Heart left ventricle (tissue), 16 donors: ENCODE results near the gene SPEM2. TPM values are rescaled to one million over a fixed set of nuclear protein-coding genes. Genes with fewer than 3 reads are reported as not detected.

Experiments used
- ATAC-seq, 4 donors: fragments of 200-7000 bp; cut with Tn5 transposase; one replicate each; pipeline ENCODE4 v1.9.1; 2020 to 2022; ENCODE audit warnings: moderate library complexity in 4 of 4, mild to moderate bottlenecking in 3 of 4, moderate number of reproducible peaks in 1 of 4
- DNase-seq, 5 donors: peaks; one replicate each; pipeline ENCODE4 v3.0.0-alpha.2; 2020
- H3K27ac ChIP-seq, 12 donors: fragments of 200-600 bp; sonication (generic) in 4 of 12; one replicate each; pipeline versions ENCODE4 v1.5.0 to v1.8.0; 2016 to 2022; ENCODE audit warnings: mild to moderate bottlenecking in 2 of 12
- H3K27me3 ChIP-seq, 9 donors: fragments of 200-600 bp; sonication (generic) in 2 of 9; one replicate each; pipeline versions ENCODE4 v1.5.1 to v1.8.0; 2016 to 2022; ENCODE audit warnings: mild to moderate bottlenecking in 3 of 9
- H3K36me3 ChIP-seq, 9 donors: fragments of 200-600 bp; sonication (generic) in 2 of 9; one replicate each; pipeline versions ENCODE4 v1.5.0 to v1.8.0; 2018 to 2022; ENCODE audit warnings: mild to moderate bottlenecking in 2 of 9
- H3K4me1 ChIP-seq, 12 donors: fragments of 200-600 bp; sonication (generic) in 4 of 12; one replicate each; pipeline versions ENCODE4 v1.5.0 to v1.8.0; 2016 to 2022; ENCODE audit warnings: mild to moderate bottlenecking in 3 of 12
- H3K4me3 ChIP-seq, 12 donors: fragments of 200-600 bp; sonication (generic) in 4 of 12; one replicate each; pipeline versions ENCODE4 v1.5.0 to v1.8.0; 2017 to 2022; ENCODE audit warnings: mild to moderate bottlenecking in 9 of 12, moderate library complexity in 4 of 12
- H3K9me3 ChIP-seq, 12 donors: fragments of 200-600 bp; sonication (generic) in 4 of 12; one replicate each; pipeline versions ENCODE4 v1.5.0 to v1.8.0; 2016 to 2022; ENCODE audit warnings: mild to moderate bottlenecking in 1 of 12
- POLR2A ChIP-seq, 2 donors: fragments of 450-650 bp; IDR thresholded peaks; one replicate each; pipeline ENCODE4 v1.6.1; 2017; ENCODE audit warnings: antibody characterized with exemption in 2 of 2, mild to moderate bottlenecking in 2 of 2, moderate library complexity in 2 of 2
- WGBS, 4 donors: extraction: QIAGEN DNeasy Blood & Tissue Kit in 2 of 4; methylation state at CpG; one replicate each; pipeline versions ENCODE4 v1.1.5 to v1.1.7; 2013 to 2018; 5-methylcytosine and 5-hydroxymethylcytosine counted together
- intact Hi-C, 10 donors: fragments of 100-400 bp; cut with DNase I; formaldehyde crosslinking; loops; one replicate each; pipeline versions ENCODE4 v1.11.1 to v1.14.2; 2022
- polyA plus RNA-seq, 2 donors: library from polyadenylated mRNA; stranded (reverse); fragments of 200-250 nt; gene quantifications; one replicate each; pipeline ENCODE4 v1.2.3, GENCODE V29; 2013
- total RNA-seq, 9 donors: library from RNA; depleted of rRNA in 2 of 9; stranded (reverse); fragments of >200 nt in 2 of 9; fragmentation: NEBNext Ultra II Directional in 3 of 9; extraction: Animal tissue kit (Norgen Biotek cat#: 25700) in 3 of 9; gene quantifications; one replicate each; pipeline versions ENCODE4 v1.1.0 to v1.2.4, GENCODE V29; 2016 to 2023
- TF ChIP-seq, protein P1 (sequence below), 12 donors: fragments of 200-600 bp; sonication (generic) in 4 of 12; IDR thresholded peaks; one replicate each; pipeline versions ENCODE4 v1.5.0 to v1.8.0; 2018 to 2022; ENCODE audit warnings: antibody characterized with exemption in 12 of 12, mild to moderate bottlenecking in 5 of 12
- donor health status: ischemic (EF 13 %, LVEDD 7.1; RV severe dilation, severe dysfunction).
- donor health status: healthy with polysubstance abuse.
- donor health status: DM: no; HTN: yes; CAD: no.
- donor health status: DM: no; HTN: no; CAD: no.
- donor health status: ischemic (EF 25% LVEDD 6.9; RV normal size, moderate dysfunction).
- donor health status: ischemic (EF 25% LVEDD 5.7; RV mildly dilated, moderate dysfunction).
- donor health status: healthy.
- donor health status: DM: yes; HTN: yes; CAD: no.
- donor health status: ischemic (EF 35%, LVEDD 5.7; RV mildly dilated, moderate dysfunction).
- donor health status: nonischemic (EF 11% LVEDD 7.7; RV severe dilation, severe dysfunction).
- donor health status: DM: yes; HTN: yes; CAD: no.
- donor health status: PGD.
- donor health status: ischemic (EF 29% LVEDD 5.4; RV normal size, mild dysfunction).
- donor health status: nonischemic (EF 23%, LVEDD 6.1; RV moderate dilation, normal function).

The SPEM2 gene
- total and polyA plus RNA-seq, 11 donors, result not detected

DNA sequence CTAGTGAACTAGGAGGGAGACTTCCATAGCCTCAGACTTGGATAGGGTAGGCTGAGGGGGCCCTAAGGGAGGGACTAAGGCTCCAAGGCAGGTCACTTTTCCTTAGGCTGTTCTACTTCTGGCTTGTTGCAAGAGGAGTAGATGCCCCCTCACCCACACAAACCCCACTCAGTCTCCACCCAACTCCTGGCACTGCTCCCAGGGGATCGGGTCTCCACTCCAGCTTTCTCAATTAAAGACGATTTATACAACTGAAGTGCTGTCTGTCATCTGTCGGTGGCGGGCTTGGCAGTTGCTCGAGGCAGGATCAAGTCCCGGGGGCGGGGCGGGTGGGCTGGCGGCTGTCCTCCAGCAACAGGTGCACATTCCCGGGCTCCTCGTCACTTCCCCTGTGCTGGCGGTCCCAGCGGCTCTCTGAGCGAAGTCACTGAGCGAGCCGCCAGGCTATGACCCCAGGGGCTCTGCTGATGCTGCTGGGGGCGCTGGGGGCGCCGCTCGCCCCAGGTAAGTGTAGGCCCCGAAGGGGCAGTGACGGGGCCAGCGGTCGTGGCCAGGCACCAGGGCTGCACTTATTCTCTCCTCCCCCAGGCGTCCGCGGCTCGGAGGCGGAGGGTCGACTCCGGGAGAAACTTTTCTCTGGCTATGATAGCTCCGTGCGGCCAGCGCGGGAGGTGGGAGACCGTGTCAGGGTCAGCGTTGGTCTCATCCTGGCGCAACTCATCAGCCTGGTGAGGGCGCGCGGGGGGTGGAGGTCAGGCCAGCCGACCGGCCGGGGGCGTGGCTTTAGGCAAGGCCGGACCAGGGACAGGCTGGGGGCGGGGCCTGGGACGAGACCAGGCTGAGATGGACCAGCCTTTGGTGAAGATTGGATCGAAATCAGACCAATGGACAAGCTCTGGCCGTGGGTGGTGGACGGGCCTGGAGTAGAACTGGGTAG is 19.5 kb downstream of the SPEM2 start, which contains the start of gene CHRNB1:
CHRNB1 (plus strand) TSS at position 380 of the 937 bp plus-strand sequence; CDS start at position 447, 67 bp downstream.
- H3K27ac ChIP-seq, result peak within 1 kb of the TSS in 10 of 12 donors; percentile 27 to 77 (median 65)

DNA sequence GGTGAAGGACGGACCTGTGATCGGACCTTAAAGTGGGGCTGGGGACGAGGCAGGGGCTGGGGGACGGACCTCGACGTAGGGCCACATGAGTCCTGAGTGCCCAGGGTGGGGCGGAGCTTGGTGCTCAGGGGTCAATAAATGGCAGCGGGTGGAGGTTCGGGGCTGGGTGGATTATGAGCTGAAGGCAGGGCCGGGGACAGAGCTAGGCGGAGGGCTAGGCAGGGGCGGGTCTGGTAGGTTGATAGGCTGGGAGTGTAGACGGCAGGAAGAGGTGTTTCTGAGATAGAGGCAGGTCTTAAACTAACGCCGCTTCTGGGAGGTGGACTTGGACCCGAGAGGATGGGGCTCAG is 20.2 kb downstream of the SPEM2 start:
- Histone ChIP-seq H3K27ac (peak overlapping the region in 5 of 12 donors; percentile 27 to 77 (median 65)), H3K36me3 (no peaks in the 10 kb centered on the region), H3K4me3 (peak overlapping the region; percentile 40 to 64 (median 54)), H3K9me3 (no peaks in the 10 kb centered on the region), H3K27me3 (peaks cover 0 to 41% (median 2%) of the 10 kb centered on the region in 9 donors), H3K4me1 (peaks cover 0 to 28% (median 11%) of the 10 kb centered on the region in 12 donors)
- peak; percentile 15 to 43 (median 37) for ATAC-seq
- WGBS, 4 donors, result 9 to 30% (median 18%) methylated on average over 16 of the region's 16 CpGs
- no peak for TF ChIP-seq POLR2A (IDR thresholded peaks at IDR 0.05)
- TF ChIP-seq, protein P1, sequence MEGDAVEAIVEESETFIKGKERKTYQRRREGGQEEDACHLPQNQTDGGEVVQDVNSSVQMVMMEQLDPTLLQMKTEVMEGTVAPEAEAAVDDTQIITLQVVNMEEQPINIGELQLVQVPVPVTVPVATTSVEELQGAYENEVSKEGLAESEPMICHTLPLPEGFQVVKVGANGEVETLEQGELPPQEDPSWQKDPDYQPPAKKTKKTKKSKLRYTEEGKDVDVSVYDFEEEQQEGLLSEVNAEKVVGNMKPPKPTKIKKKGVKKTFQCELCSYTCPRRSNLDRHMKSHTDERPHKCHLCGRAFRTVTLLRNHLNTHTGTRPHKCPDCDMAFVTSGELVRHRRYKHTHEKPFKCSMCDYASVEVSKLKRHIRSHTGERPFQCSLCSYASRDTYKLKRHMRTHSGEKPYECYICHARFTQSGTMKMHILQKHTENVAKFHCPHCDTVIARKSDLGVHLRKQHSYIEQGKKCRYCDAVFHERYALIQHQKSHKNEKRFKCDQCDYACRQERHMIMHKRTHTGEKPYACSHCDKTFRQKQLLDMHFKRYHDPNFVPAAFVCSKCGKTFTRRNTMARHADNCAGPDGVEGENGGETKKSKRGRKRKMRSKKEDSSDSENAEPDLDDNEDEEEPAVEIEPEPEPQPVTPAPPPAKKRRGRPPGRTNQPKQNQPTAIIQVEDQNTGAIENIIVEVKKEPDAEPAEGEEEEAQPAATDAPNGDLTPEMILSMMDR (IDR thresholded peaks at IDR 0.05), result no peak
- no peak for DNase-seq
- intact Hi-C loops, result loop anchor here in 1 of 10 donors (10.0 kb wide), 1 partner anchor 399 kb away; no protein-coding TSS in a partner anchor

More for the DNA sequence above, 19.5 kb downstream of the SPEM2 start, which contains the start of gene CHRNB1:
- DNase-seq (peak; percentile 82 to 90 (median 86)), ATAC-seq (peak; percentile 80 to 92 (median 90))
- Histone ChIP-seq H3K4me3 (peak within 1 kb of the TSS; percentile 40 to 64 (median 54)), H3K9me3 (no peaks in the 10 kb centered on the region), H3K36me3 (no peaks in the 10 kb centered on the region), H3K27me3 (peaks cover 0 to 48% (median 6%) of the 10 kb centered on the region in 9 donors), H3K4me1 (peaks cover 0 to 35% (median 17%) of the 10 kb centered on the region in 12 donors)
- TF ChIP-seq POLR2A (IDR thresholded peaks at IDR 0.05), result no peak
- TF ChIP-seq, protein P1 (IDR thresholded peaks at IDR 0.05), result peak in 3 of 12 donors; percentile 13 to 18 (median 16)
- 4 to 5% (median 4%) methylated on average over 19 to 51 of the region's 51 CpGs for WGBS, 4 donors
- intact Hi-C loops, result loop anchor here in 4 of 10 donors (5.0 to 10.0 kb wide), 2 partner anchors 32 to 400 kb away; partner anchors contain the start of gene ZBTB4 (in 3 of the 4)

DNA sequence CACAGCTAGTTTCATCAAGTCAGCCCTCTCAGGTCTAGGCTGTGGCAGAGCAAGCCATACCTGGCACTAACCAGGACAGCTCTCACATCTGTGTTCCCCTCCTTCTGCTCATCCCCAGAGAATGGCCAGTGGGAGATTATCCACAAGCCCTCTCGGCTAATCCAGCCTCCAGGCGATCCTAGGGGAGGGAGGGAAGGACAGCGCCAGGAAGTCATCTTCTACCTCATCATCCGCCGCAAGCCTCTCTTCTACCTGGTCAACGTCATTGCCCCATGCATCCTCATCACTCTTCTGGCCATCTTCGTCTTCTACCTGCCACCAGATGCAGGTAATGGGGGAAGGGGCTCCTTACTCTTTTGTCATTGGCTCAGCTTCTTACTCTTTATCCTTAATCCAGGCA is 23.0 kb downstream of the SPEM2 start:
- no peak overlapping the region for H3K27ac ChIP-seq
- intact Hi-C loops, result loop anchor here in 1 of 10 donors (10.0 kb wide), 1 partner anchor 396 kb away; no protein-coding TSS in a partner anchor
- no peak for ATAC-seq

More for the DNA sequence above, 23.0 kb downstream of the SPEM2 start:
- peak in 1 of 5 donors; percentile 10 for DNase-seq
- WGBS, 4 donors, result 91 to 92% (median 92%) methylated on average over 7 of the region's 7 CpGs
- Histone ChIP-seq H3K4me1 (peaks cover 0 to 24% (median 9%) of the 10 kb centered on the region in 12 donors), H3K4me3 (no peak overlapping the region), H3K27me3 (peaks cover 0 to 30% (median 0%) of the 10 kb centered on the region in 9 donors), H3K9me3 (no peaks in the 10 kb centered on the region), H3K36me3 (no peaks in the 10 kb centered on the region)
- TF ChIP-seq POLR2A (IDR thresholded peaks at IDR 0.05), result no peak
- TF ChIP-seq, protein P1 (IDR thresholded peaks at IDR 0.05), result no peak
